Medulla oblongata (tissue), 1 donor: ENCODE measurements around the gene BIRC6.
"Not testable (repeated sequence)": the region's sequence is repeated elsewhere in the genome, so short reads cannot be mapped to it uniquely, and the experiment has no call there.

Source experiments
- DNase-seq: peaks from one replicate; pipeline ENCODE4 v3.0.0-alpha.2; 2015; ENCODE audit errors: extremely low spot score

Gene BIRC6

GRCh38 chr2:32356681-32357317 is at the start of gene BIRC6:
Gene BIRC6 (plus strand): TSS chr2:32357023. CDS start chr2:32357162, 139 bp downstream.
- peak; percentile 98 for DNase-seq

- no peak for DNase-seq
Measured at GRCh38 chr2:32310577-32310976, 46.2 kb upstream of the BIRC6 start.

DNA sequence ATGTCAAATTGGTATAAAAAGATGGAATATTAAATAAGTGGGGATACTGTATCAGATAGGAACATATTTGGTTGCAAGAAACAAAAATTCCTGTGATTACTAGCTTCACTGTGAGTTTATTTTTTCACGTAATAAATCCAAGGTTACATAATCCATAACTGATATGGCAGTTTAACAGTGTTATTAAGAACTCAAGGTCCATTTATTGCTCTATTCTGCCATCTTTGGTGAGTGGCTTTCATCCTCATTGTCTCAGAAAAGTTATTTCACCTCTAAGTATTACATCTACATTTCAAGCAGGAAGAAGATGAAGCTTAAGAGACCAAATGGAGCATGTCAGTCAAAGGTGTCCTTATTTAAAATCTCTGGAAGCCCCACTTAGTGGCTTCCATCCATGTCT is 41.9 kb upstream of the BIRC6 start:
- DNase-seq = no peak

DNA sequence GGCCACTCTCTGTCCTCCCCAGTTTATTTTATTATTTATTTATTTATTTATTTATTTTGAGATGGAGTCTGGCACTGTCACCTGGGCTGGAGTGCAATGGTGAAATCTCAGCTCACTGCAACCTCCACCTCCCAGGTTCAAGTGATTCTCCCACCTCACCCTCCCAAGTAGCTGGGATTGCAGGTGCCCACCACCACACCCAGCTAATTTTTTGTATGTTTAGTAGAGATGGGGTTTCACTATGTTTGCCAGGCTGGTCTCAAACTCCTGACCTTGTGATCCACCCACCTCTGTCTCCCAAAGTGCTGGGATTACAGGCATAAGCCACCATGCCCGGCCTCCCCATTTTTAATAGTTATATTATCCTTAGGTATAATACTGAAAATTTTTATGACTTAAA is 28.1 kb upstream of the BIRC6 start:
- DNase-seq = not testable (repeated sequence)

DNA sequence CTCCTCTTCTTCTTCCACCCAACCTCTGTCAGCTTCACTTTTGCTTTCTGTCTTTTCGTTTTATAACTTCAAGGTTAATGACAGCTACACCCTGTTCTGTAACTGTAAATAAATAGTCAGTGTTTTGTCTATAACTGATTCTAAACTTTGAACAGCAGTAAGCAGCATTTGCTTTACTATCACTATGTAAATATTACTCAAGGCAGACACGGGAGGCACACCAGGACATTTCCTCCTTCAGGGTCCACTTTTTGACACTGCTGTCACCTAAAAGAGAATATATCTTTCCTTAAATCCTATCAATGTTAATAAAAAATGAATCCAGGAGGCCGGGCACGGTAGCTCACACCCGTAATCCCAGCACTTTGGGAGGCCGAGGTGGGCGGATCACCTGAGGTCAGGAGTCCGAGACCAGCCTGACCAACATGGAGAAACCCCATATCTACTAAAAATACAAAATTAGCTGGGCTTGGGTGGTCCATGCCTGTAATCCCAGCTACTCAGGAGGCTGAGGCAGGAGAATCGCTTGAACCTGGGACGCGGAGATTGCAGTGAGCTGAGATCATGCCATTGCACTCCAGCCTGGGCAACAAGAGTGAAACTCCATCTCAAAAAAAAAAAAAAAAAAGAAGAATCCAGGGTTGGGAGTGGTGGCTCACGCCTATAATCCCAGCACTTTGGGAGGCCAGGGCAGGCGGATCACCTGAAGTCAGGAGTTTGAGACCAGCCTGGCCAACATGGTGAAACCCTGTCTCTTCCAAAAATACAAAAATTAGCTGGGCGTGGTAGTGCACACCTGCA is 27.4 kb upstream of the BIRC6 start:
- DNase-seq = not testable (repeated sequence)

- no peak for DNase-seq
Measured at GRCh38 chr2:32330136-32330535, 26.7 kb upstream of the BIRC6 start.

DNA sequence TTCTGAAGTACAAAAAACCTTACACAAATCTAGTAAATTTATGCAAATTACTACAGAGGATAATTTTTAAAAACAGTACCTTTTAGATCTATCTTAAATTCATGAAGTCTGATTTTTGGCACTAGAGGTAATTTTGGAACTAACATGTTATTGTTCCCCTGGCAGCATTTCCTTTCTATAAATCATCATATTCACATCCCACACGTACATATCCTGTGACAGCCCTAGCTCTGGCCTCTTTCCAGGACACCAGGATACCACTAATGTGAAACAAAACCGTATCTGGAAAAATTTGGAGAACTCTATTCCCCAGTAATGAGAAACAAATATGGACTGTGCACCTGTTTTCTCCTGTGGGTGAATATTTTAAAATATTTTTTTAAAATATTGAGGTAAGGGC is 14.0 kb upstream of the BIRC6 start:
- DNase-seq = no peak

- not testable (repeated sequence) for DNase-seq
Measured at GRCh38 chr2:32350797-32351196, 6.0 kb upstream of the BIRC6 start.

DNA sequence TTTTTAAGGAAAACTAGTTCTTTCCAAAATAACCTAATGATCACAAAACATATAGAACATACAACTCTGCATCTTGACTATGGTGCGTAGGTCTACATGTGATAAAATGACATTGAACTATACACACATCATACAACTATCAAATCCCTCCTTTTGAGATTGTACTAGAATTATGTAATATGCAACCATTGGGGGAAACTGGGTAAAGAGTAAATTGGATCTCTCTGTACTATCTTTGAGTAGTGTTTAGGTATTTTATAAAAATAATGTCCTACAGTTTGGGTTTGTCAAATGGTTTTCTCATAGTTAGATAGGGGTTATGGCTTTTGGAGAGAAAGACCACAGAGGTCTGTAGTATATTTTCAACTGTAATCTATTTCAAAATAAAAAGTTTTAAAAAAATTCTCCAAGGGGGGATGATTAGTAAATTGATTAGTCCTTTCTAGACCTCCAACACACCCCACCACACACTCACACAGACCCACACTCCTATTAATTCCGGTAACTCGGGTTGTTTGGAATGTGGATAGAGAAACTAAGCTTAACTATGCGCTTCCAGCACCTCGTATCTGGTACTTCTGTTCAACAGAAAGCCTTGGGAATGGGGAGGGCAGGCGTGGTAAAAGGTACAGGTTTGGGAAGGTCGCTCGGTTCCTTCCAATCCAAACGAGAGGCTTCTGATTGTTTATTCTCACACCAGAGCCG is 695 bp upstream of the BIRC6 start:
- no peak for DNase-seq

GRCh38 chr2:32357318-32358110 is 691 bp downstream of the BIRC6 start:
- DNase-seq = no peak

- peak; percentile 13 for DNase-seq
Measured at GRCh38 chr2:32358111-32358482, 1.3 kb downstream of the BIRC6 start.

DNA sequence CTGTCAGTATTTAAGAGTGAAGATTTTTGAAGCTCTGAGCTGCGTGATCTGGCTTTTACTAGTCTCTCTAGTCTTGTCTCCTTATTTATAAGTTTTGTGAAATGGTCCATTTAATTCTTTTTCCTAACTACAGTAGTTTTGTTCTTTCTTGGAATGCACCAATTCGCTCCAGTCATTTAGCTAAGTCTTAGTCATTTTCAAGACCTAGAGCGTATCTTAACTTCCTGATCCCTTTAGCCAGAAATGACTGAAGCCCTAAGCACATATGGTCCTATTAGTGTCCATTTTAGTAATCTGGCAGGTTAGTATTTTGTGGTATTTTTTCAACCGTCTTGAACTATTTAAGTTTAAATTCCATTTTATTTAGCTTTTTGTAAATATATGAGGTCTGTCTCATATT is 3.6 kb downstream of the BIRC6 start:
- DNase-seq = no peak

DNA sequence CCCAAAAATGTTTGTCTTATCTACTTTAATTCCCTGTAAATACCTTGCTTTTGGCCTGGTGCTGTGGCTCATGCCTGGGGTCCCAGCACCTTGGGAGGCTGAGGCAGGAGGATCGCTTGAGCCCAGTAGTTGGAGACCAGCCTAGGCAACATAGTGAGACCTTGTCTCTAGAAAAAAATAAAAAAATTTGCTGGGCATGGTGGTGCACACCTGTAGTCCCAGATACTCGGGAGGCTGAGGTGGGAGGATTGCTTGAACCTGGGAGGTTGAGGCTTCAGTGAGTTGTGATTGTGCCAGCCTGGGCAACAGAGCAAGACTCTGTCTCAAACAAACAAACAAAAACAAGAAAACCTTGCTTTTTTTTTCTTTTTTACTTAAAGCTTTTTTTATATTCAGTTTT is 6.2 kb downstream of the BIRC6 start:
- DNase-seq = not testable (repeated sequence)

DNA sequence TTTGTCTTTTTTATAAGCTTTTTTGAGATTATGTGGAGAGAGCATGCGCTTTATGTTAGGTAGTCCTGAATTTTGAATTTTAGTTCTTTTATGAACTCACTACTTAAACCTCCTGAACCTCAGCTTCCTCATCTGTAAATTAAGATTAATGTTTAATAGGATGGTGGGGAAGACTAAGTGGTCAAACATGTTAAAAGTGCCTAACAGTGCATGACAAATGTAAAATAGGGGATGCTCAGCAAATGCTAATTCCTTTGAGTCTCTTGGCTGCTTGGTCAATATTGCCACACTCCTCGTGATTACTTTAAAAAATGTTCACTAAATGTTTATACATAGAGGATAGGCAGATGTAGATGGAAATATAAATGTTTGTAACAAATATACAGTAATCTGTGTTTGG is 6.8 kb downstream of the BIRC6 start:
- no peak for DNase-seq

GRCh38 chr2:32364290-32364689 is 7.5 kb downstream of the BIRC6 start:
- DNase-seq = not testable (repeated sequence)

DNA sequence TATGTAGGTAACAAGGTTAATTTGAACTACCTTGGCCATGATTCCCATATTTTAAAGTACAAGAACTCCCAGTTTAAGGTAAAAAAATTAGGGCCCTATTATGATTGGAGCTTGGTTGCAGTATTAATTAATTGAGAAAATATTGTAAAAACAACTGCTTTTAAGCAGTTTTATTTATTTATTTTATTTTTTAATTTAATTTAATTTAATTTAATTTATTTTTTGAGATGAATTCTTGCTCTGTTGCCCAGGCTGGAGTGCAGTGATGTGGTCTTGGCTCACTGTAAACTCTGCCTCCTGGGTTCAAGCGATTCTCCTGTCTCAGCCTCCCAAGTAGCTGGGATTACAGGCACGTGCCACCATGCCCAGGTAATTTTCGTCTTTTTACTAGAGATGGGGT is 8.9 kb downstream of the BIRC6 start:
- DNase-seq = not testable (repeated sequence)

DNA sequence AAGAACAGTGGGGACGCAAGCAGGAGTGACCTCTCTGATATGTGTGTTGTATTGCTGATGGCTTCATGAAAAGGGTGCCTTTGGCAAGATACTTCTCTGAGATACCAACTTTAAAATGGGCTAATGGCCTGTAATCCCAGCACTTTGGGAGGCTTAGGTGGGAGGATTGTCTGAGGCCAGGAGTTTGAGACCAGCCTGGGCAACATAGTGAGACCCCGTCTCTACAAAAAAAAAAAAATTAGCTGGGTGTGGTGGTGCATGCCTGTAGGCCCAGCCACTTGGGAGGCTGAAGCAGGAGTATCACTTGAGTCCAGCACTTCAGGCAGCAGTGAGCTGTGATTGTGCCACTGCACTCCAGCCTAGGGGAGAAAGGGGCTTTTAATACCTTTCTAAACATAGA is 9.8 kb downstream of the BIRC6 start:
- DNase-seq = no peak

GRCh38 chr2:32369222-32369621 is 12.4 kb downstream of the BIRC6 start:
- no peak for DNase-seq

GRCh38 chr2:32370942-32371341 is 14.1 kb downstream of the BIRC6 start:
- DNase-seq = not testable (repeated sequence)

DNA sequence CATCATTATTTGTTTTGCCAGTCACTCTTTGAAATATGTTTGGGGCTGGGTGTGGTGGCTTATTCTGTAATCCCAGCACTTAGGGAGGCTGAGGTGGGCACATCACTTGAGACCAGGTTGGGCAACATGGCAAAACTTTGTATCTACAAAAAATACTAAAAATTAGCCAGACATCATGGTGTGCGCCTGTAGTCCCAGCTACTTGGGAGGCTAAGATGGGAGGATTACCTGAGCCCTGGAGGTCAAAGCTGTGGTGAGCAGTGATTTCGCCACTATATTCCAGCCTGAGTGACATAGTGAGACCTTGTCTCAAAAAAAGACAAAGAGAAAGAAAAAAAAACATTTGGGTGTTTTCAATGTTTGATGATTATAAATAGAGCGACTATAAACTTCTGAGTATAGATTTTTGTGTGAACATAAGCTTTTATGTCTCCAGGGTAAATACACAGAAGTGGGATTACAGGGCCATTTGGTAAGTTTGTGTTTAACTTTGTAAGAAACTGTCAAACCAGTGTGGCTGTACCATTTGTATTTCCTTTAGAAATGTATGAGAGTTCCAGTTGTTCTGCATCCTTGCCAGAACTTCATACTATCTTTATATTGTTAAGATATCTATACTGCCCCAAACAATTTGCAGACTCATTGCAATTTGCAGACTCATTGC is 15.8 kb downstream of the BIRC6 start:
- no peak for DNase-seq

DNA sequence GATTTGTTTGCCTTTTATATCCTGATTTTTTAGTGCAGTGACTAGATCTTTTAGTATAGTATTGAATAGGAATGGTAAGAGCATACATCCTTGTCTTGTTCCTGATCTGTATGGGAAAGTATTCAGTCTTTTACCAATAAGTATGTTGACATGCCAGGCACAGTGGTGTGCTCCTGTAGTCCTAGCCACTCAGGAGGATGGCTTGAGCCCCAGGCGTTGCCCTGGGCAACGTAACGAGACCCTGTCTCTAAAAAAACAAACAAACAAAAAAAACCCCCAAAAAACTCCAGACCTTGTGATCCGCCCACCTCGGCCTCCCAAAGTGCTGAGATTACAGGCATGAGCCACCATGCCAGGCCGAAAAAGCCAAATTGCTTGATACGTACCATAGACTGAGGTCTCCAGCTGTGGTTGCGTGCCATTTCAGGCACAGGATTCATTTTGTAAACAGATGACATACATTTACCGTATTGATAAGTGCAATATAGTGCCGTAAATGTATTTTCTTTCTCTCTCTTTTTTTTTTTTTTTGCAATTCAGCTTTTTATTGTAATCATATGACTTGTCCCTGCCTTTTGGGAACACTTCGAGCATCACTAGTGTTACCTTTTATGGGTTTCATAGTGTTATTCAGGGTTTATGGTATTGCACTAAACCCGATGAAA is 18.5 kb downstream of the BIRC6 start:
- DNase-seq = no peak
